HUES6 (cell line): ENCODE results near the gene HSD11B1.

Experiments used
- H3K27ac ChIP-seq: 2 replicates; pipeline ENCODE4 v1.7.0; 2013; ENCODE audit warnings: low read depth, mild to moderate bottlenecking, low read length, inconsistent platforms
- H3K27me3 ChIP-seq: 2 replicates; pipeline ENCODE4 v1.6.1; 2013; ENCODE audit warnings: low read length; ENCODE audit not compliant: control insufficient read depth, insufficient read depth
- H3K36me3 ChIP-seq: 2 replicates; pipeline ENCODE4 v1.6.1; 2013; ENCODE audit warnings: low read length; ENCODE audit not compliant: control insufficient read depth, insufficient read depth
- H3K4me1 ChIP-seq: 2 replicates; pipeline ENCODE4 v1.6.1; 2013; ENCODE audit warnings: low read length; ENCODE audit not compliant: control insufficient read depth, insufficient read depth
- H3K4me3 ChIP-seq: 2 replicates; pipeline ENCODE4 v1.5.1; 2013; ENCODE audit warnings: low read depth, low read length
- H3K9ac ChIP-seq: one replicate; pipeline ENCODE4 v1.6.1; 2013; ENCODE audit warnings: mild to moderate bottlenecking, low read length
- H3K9me3 ChIP-seq: 2 replicates; pipeline ENCODE4 v1.6.1; 2013; ENCODE audit warnings: low read depth, low read length; ENCODE audit not compliant: control insufficient read depth, insufficient read depth

Gene HSD11B1

DNA sequence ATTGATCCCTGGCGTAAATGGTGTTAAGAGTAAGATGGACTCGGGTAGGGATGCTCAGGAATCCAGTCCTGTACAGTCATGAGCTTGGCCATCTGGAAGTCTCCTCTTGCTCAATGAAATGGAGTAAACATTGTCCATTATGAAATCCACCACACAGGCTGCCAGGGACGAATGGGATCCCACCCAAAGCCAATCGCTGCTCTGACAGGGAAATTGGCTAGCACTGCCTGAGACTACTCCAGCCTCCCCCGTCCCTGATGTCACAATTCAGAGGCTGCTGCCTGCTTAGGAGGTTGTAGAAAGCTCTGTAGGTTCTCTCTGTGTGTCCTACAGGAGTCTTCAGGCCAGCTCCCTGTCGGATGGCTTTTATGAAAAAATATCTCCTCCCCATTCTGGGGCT is at the start of gene HSD11B1:
Gene HSD11B1, plus strand, starts transcription at position 263 of the 400 bp plus-strand sequence. Its CDS starts 97 bp downstream, at position 360.
- Histone ChIP-seq H3K9ac (no peak within 1 kb of the TSS), H3K27me3 (0 out of 2 replicates have a peak, but pooled peaks cover 3% of the 10 kb centered on the region), H3K27ac (no peak within 1 kb of the TSS), H3K9me3 (no peaks in the 10 kb centered on the region), H3K4me3 (no peak within 1 kb of the TSS), H3K36me3 (no peaks in the 10 kb centered on the region), H3K4me1 (no peaks in the 10 kb centered on the region)

DNA sequence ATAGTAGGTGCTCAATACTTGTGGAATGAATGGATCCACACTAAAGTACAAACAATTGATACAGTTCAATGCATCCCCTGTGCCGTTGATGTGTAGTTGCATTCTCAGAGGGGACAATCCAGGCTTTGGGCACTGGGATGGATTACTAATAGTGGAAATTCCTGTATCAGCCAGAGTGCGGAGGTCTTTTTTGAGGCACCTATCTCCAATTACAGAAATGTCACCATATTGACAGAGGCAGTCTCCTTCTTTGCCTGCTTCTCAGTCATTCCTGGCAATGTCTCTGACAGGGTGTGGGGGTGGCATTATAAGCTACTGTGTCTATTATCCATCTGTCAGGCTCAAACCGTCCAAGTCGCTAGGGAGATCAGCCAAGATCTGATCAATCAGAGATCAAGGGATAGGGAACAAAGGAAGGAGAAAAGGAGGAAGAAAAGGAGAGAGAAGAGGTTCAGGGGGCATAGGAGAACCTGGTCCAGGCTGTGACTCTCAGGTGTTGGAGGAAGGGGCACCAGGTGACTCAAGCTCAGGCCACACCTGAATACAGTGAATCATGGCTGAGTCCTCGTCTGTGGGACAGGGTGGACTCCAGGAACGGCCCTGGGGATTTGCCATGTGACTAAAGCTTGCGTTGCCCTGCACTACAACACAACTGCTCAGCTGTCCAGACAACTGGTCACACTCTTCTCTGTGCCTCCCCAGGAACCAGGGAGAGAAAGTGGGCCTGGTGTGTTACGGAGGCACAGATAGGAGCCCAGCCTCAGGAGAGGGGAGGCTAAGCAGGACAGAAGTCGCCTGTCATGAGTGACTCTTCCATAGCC is 49.0 kb upstream of the HSD11B1 start:
- Histone ChIP-seq H3K27ac (no peak overlapping the region), H3K27me3 (no peaks in the 10 kb centered on the region), H3K9ac (no peak overlapping the region), H3K36me3 (no peaks in the 10 kb centered on the region), H3K4me3 (no peak overlapping the region), H3K9me3 (no peaks in the 10 kb centered on the region), H3K4me1 (peaks cover 25% of the 10 kb centered on the region)

DNA sequence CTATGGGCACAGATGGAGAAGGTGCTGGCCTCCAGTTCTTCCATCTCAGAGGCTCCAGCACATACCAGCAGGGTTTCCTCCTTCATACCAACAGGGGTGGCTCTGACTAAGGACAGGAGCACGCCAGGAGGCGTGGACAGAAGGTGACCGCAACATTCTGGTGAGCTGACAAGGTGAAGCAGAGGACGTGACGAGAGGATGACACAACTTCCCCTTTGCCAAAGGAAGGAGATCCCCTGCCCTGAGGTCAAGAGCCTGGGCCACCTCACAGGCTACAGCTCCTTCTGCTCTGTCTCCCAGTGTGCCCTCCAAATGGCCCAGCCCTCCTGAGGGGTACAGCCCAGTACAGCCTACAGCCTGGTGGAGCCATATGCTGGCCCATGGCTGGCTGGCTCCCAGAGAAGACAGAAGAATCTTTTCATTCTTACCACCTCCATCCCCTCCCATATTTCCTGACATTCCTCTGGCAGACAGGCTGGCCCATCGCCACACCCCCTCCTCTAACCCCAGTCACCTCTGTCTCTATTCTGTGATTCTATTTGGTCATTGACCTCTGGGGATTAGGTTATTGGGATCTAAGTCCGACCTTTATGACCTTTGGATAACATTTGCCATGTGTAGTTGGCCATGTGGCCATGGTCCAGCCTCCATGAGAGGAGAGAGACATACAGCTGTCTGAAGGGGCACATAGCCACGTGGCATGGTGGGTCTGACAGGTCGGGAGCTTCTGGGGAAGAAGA is 47.3 kb upstream of the HSD11B1 start:
- Histone ChIP-seq H3K27me3 (no peaks in the 10 kb centered on the region), H3K4me3 (no peak overlapping the region), H3K27ac (no peak overlapping the region), H3K4me1 (peaks cover 16% of the 10 kb centered on the region), H3K9me3 (no peaks in the 10 kb centered on the region), H3K36me3 (no peaks in the 10 kb centered on the region), H3K9ac (no peak overlapping the region)

DNA sequence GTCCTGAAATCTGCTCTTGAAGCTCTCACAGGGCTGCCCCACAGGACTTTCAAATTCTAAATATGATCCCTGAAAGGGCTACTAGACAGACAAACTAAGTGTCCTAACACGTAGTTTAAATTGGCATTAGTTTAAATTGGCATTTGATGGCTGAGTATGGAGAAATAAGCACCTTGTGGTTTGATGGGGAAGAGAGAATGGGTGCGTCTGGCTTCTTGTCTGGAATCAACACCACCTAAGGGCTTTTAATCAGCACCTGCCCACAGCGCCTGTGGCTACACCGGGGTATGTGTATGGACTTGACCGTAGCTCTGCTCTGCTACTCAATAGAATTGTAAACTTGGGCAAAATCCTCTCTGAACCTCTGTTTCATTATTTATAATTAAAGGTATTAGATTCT is 46.7 kb upstream of the HSD11B1 start:
- H3K4me3 ChIP-seq, result no peak overlapping the region
- no peaks in the 10 kb centered on the region for H3K27me3 ChIP-seq
- no peak overlapping the region for H3K9ac ChIP-seq
- H3K27ac ChIP-seq, result no peak overlapping the region
- H3K4me1 ChIP-seq, result peaks cover 10% of the 10 kb centered on the region
- H3K9me3 ChIP-seq, result no peaks in the 10 kb centered on the region
- no peaks in the 10 kb centered on the region for H3K36me3 ChIP-seq

DNA sequence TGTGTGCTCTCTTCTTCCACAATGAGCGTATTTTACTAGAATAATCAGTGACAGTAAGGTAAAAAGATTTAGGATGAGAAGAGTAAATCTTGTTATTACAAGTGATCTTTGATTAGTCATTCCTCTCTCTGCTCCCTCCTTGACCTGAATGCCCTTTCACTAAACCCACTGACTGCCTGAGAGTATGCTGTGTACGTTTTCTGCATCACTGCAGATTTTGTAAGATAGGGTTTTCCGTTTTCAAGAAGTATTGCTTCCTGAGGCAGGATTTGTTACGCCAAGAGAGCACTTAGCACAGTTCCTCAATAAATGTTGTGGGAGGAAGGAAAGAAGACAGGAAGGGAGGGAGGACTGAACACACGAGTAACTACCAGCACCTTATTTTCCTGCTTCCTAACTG is 44.7 kb upstream of the HSD11B1 start:
- no peaks in the 10 kb centered on the region for H3K27me3 ChIP-seq
- H3K4me1 ChIP-seq, result no peaks in the 10 kb centered on the region
- no peaks in the 10 kb centered on the region for H3K36me3 ChIP-seq
- H3K27ac ChIP-seq, result no peak overlapping the region
- H3K4me3 ChIP-seq, result no peak overlapping the region
- no peak overlapping the region for H3K9ac ChIP-seq
- H3K9me3 ChIP-seq, result no peaks in the 10 kb centered on the region

DNA sequence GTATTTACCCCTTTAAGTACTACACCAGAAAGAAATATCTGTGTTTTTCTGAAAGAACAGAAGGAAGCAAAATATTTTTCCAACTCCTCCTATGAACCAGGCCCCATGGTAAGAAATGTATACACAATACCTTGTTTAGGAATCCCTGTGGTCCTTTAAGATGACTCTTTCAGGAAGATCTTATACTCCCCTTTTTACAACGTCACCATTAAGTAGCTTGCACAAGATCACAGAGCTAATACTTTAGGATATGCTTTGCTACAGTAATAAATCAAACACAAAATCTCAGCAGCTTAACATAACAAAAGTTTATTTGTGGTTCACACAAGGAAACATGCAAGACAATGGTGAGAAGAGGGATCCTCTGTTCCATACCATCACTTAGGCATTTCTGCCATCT is 43.6 kb upstream of the HSD11B1 start:
- Histone ChIP-seq H3K4me1 (no peaks in the 10 kb centered on the region), H3K4me3 (no peak overlapping the region), H3K27me3 (no peaks in the 10 kb centered on the region), H3K27ac (no peak overlapping the region), H3K9me3 (no peaks in the 10 kb centered on the region), H3K9ac (no peak overlapping the region), H3K36me3 (no peaks in the 10 kb centered on the region)

DNA sequence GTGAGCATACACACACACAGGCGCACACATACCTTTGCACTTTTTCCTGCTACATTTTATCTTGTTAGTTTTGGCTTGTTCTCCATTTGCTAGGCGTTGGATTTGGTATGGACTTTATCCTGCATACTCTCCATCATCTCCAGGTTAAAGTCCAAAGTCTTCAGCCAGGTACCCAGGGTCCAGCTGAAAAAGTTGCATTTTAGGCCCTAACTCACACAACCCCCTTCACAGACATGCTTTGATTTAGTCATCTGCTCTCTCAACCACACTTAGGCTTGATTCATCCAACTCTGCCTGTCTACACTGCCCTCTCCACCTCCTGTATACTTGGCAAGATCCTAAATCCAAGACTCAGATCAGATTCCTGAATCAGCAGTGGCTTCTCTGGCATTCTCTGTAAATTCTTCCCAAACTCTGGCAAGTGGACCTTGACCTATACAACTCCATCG is 41.7 kb upstream of the HSD11B1 start:
- no peaks in the 10 kb centered on the region for H3K36me3 ChIP-seq
- no peak overlapping the region for H3K27ac ChIP-seq
- no peaks in the 10 kb centered on the region for H3K4me1 ChIP-seq
- H3K9ac ChIP-seq, result no peak overlapping the region
- H3K4me3 ChIP-seq, result no peak overlapping the region
- H3K9me3 ChIP-seq, result no peaks in the 10 kb centered on the region
- no peaks in the 10 kb centered on the region for H3K27me3 ChIP-seq

DNA sequence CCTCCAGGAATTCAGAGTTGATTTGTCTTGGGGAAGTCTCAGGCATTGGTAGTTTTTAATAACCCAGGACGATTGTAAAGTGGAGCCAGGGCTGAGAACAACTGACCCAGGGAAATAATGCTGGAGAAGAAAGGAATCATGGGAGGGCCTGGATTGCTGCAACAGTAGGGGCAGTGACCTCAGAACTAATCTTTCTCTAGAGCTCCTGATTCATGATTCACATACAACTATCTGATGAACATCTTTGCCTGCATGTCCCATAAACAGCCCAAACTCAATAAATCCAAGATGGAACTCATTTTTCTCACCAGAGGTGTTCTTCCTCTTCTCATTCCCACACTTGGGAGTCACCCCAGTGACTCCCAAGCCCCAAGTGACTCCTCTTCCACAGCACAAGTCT is 37.5 kb upstream of the HSD11B1 start:
- Histone ChIP-seq H3K27ac (no peak overlapping the region), H3K9ac (no peak overlapping the region), H3K4me1 (no peaks in the 10 kb centered on the region), H3K36me3 (no peaks in the 10 kb centered on the region), H3K9me3 (no peaks in the 10 kb centered on the region), H3K4me3 (no peak overlapping the region), H3K27me3 (peaks cover 29% of the 10 kb centered on the region)

DNA sequence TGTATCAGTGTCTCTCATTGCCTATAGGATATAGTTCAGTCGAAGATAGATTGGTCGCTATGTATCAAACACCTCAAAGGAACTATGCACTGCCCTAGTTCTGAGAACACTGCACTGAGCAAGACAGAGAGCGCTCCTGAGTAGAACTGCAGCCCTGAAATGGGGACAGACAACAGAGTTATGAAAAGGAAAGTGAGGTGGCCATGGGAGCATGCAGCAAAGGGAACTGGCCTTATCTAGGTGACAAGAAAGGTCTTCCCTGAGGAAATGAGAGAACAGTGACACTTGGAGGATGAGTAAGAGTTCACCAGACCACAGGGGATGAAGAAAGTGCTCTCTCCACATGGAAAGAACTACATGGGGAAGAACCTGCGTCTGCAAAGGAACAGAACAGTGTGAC is 36.9 kb upstream of the HSD11B1 start:
- Histone ChIP-seq H3K27me3 (peaks cover 33% of the 10 kb centered on the region), H3K9ac (no peak overlapping the region), H3K36me3 (no peaks in the 10 kb centered on the region), H3K9me3 (no peaks in the 10 kb centered on the region), H3K4me1 (no peaks in the 10 kb centered on the region), H3K4me3 (no peak overlapping the region), H3K27ac (no peak overlapping the region)

DNA sequence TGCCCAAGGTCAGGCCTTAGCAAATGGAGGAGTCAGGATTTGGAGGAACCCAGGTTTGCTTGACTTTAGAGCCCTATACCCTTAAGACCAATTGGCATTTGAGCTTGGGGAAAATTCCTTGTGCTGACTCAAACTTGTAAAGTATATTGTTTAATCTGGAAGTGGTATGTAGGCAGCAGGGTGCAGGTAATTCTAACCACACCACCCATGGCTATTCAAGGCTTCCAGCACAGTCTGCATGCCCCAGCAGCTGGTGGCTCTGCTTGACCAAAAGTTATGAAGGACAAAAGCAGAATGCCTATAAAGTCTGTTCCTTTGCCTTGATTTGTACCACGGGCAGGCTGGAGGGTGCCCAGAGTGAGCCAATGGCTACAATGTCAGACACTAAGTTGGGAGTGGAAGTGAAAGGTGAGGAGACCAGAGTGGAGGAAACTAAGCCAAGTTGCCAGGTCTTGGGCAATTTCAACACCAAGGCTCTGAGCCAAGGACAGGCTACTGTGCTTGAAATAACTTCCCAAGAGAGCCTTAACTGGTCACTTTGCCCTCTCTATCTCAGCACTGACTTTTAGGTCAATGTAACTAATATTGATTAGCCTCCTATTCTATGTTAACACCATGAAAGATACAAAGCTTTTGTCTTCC is 34.1 kb upstream of the HSD11B1 start:
- H3K9me3 ChIP-seq, result no peaks in the 10 kb centered on the region
- no peak overlapping the region for H3K9ac ChIP-seq
- peaks cover 11% of the 10 kb centered on the region; the same call in 1 of the 2 replicates for H3K4me1 ChIP-seq
- H3K27me3 ChIP-seq, result peaks cover 62% of the 10 kb centered on the region
- H3K27ac ChIP-seq, result no peak overlapping the region
- H3K36me3 ChIP-seq, result no peaks in the 10 kb centered on the region
- no peak overlapping the region for H3K4me3 ChIP-seq
